Large intestine (tissue), 3 donors: ENCODE results near the gene EYS. TPM values are rescaled to one million over a fixed set of nuclear protein-coding genes. Genes with fewer than 3 reads are reported as not detected.
"Not testable (repeated sequence)": the region's sequence is repeated elsewhere in the genome, so short reads cannot be mapped to it uniquely, and the experiment has no call there.

Experiments used
- DNase-seq, 2 donors: peaks; one replicate each; pipeline versions ENCODE4 v3.0.0 to v3.0.0-alpha.2; 2013
- H3K27ac ChIP-seq: one replicate; pipeline ENCODE4 v1.5.1; 2013; ENCODE audit warnings: low read length
- H3K27me3 ChIP-seq: 2 replicates; pipeline ENCODE4 v1.6.1; 2013; ENCODE audit warnings: low read length; ENCODE audit not compliant: control insufficient read depth, insufficient read depth
- H3K36me3 ChIP-seq: 2 replicates; pipeline ENCODE4 v1.6.1; 2013; ENCODE audit warnings: low read length; ENCODE audit not compliant: control insufficient read depth, insufficient read depth
- H3K4me1 ChIP-seq: one replicate; pipeline ENCODE4 v1.6.1; 2013; ENCODE audit warnings: low read length; ENCODE audit not compliant: control insufficient read depth, insufficient read depth
- H3K4me3 ChIP-seq: one replicate; pipeline ENCODE4 v1.5.1; 2013; ENCODE audit warnings: low read length
- H3K9me3 ChIP-seq: one replicate; pipeline ENCODE4 v1.6.1; 2013; ENCODE audit warnings: mild to moderate bottlenecking, low read depth, low read length, moderate library complexity; ENCODE audit not compliant: control insufficient read depth
- WGBS: methylation state at CpG from one replicate; pipeline ENCODE4 v1.1.5; 2013; ENCODE audit warnings: low lambda C conversion rate; ENCODE audit not compliant: insufficient coverage; 5-methylcytosine and 5-hydroxymethylcytosine counted together
- polyA plus RNA-seq: library from polyadenylated mRNA; unstranded; fragments of 120-200 nt; gene quantifications from one replicate; pipeline ENCODE4 v1.2.1, GENCODE V29; 2013

The EYS gene
- polyA plus RNA-seq, 1 donor, result 0.76 TPM

DNA sequence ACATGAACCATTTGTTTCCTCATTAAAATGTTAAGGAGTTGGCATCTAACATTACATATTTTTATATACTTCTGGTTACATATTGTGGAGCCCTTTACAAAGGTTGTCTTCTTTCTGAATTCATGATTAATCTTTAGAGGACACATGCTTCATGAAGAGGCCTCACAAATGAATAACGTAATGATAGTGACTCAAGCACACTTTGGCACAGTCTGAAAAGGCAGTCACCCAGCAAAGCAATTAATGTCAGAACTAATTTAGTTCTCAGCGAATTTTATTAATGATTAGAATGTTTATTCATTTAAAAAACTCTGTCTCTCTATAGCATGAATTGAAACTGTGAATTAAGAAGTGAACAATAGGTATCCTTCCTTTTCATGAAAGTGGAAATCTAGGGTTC, 1217.3 kb downstream of the EYS start:
- DNase-seq, result no peak
- Histone ChIP-seq H3K4me1 (no peaks in the 10 kb centered on the region), H3K4me3 (no peak overlapping the region), H3K27ac (no peak overlapping the region), H3K9me3 (no peaks in the 10 kb centered on the region), H3K36me3 (no peaks in the 10 kb centered on the region), H3K27me3 (no peaks in the 10 kb centered on the region)
- WGBS, result no CpG with 5 or more reads among the region's 2 CpGs

- Histone ChIP-seq H3K9me3 (no peaks in the 10 kb centered on the region), H3K27ac (no peak overlapping the region), H3K36me3 (no peaks in the 10 kb centered on the region), H3K4me1 (no peaks in the 10 kb centered on the region), H3K27me3 (no peaks in the 10 kb centered on the region), H3K4me3 (no peak overlapping the region)
- WGBS, result 90% methylated on average over 2 of the region's 3 CpGs
- DNase-seq, result no peak
Measured at GRCh38 chr6:64486578-64487351, 1220.3 kb downstream of the EYS start.

GRCh38 chr6:64483956-64484499, 1223.0 kb downstream of the EYS start:
- Histone ChIP-seq H3K4me1 (no peaks in the 10 kb centered on the region), H3K9me3 (no peaks in the 10 kb centered on the region), H3K27me3 (no peaks in the 10 kb centered on the region), H3K36me3 (no peaks in the 10 kb centered on the region), H3K4me3 (no peak overlapping the region), H3K27ac (no peak overlapping the region)
- no peak for DNase-seq
- no CpG with 5 or more reads among the region's 2 CpGs for WGBS

GRCh38 chr6:64482631-64483030, 1224.4 kb downstream of the EYS start:
- 88% methylated on average over 2 of the region's 2 CpGs for WGBS
- no peaks in the 10 kb centered on the region for H3K27me3 ChIP-seq
- no peaks in the 10 kb centered on the region for H3K36me3 ChIP-seq
- H3K27ac ChIP-seq, result no peak overlapping the region
- H3K4me3 ChIP-seq, result no peak overlapping the region
- no peak for DNase-seq
- H3K4me1 ChIP-seq, result no peaks in the 10 kb centered on the region
- H3K9me3 ChIP-seq, result no peaks in the 10 kb centered on the region

DNA sequence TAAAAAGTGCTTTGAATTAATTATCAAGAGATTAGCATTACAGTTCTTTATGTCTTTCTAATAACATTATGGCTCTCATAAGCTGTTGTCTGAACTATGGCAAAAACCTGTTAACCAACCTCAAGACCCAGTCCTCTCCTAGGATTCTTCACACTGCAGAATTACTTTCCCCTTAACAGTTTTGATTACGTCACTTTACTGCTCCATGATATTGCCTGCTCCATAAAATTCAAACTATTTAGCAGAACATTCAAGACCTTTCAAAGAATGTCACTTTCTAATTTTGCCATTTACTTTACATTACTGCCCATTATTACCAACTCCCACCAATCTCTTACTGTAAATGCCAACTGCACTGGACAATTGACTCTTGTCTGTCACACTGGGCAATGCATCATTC, 1227.9 kb downstream of the EYS start:
- Histone ChIP-seq H3K4me3 (no peak overlapping the region), H3K27ac (no peak overlapping the region), H3K27me3 (no peaks in the 10 kb centered on the region), H3K4me1 (no peaks in the 10 kb centered on the region), H3K9me3 (no peaks in the 10 kb centered on the region), H3K36me3 (no peaks in the 10 kb centered on the region)
- whole genome bisulfite sequencing, result 33% methylated on average over 1 of the region's 1 CpG
- no peak for DNase-seq

DNA sequence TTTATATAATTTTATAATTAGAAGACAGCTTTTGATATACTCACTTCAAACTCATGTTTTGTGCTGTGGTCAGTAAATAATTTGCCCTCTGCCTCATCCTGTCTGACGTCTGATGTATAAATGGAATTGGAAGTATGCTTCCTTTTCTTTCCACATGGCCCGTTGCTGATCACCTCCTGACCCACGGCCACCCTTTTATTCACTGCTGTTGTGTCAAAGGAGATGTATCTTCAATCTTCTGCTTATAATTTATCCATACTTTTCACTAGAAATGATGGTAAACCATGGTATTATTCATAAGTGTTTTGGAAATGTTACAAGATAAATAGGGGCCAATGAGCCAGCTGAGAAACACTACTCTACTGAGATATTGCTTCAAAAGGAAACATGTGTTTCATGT, 1229.6 kb downstream of the EYS start:
- WGBS, result 38% methylated on average over 3 of the region's 3 CpGs

GRCh38 chr6:64476935-64477334, 1230.1 kb downstream of the EYS start:
- Histone ChIP-seq H3K27ac (no peak overlapping the region), H3K27me3 (no peaks in the 10 kb centered on the region), H3K9me3 (no peaks in the 10 kb centered on the region), H3K36me3 (no peaks in the 10 kb centered on the region), H3K4me1 (no peaks in the 10 kb centered on the region), H3K4me3 (no peak overlapping the region)
- 58% methylated on average over 2 of the region's 2 CpGs for WGBS
- no peak for DNase-seq

More for the DNA sequence above, 1229.6 kb downstream of the EYS start:
- Histone ChIP-seq H3K36me3 (no peaks in the 10 kb centered on the region), H3K27ac (no peak overlapping the region), H3K4me1 (no peaks in the 10 kb centered on the region), H3K27me3 (no peaks in the 10 kb centered on the region), H3K9me3 (no peaks in the 10 kb centered on the region), H3K4me3 (no peak overlapping the region)
- DNase-seq, result no peak

DNA sequence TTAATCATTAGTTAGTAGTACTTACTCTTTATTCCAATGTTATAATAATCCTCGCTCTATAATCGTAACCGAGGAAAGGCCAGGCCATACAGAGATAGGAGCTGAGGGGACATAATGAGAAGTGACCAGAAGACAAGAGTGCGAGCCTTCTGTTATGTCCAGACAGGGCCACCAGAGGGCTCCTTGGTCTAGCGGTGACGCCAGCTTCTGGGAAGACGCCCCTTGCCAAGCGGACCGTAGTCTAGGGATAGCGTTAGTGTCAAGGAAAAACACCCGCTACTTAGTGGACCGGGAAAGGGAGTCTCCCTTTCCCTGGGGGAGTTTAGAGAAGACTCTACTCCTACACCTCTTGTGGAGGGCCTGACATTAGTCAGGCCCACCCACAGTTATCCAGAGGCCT, 1237.6 kb downstream of the EYS start:
- not testable (repeated sequence) for H3K4me3 ChIP-seq, H3K36me3 ChIP-seq, H3K27ac ChIP-seq, H3K4me1 ChIP-seq, H3K9me3 ChIP-seq, H3K27me3 ChIP-seq, DNase-seq
- WGBS, result no CpG with 5 or more reads among the region's 12 CpGs

GRCh38 chr6:64467656-64468055, 1239.4 kb downstream of the EYS start:
- no CpG with 5 or more reads among the region's 1 CpG for WGBS
- Histone ChIP-seq H3K4me3 (no peak overlapping the region), H3K27me3 (no peaks in the 10 kb centered on the region), H3K27ac (no peak overlapping the region), H3K36me3 (no peaks in the 10 kb centered on the region), H3K4me1 (no peaks in the 10 kb centered on the region), H3K9me3 (peaks cover 3% of the 10 kb centered on the region)
- DNase-seq, result no peak

DNA sequence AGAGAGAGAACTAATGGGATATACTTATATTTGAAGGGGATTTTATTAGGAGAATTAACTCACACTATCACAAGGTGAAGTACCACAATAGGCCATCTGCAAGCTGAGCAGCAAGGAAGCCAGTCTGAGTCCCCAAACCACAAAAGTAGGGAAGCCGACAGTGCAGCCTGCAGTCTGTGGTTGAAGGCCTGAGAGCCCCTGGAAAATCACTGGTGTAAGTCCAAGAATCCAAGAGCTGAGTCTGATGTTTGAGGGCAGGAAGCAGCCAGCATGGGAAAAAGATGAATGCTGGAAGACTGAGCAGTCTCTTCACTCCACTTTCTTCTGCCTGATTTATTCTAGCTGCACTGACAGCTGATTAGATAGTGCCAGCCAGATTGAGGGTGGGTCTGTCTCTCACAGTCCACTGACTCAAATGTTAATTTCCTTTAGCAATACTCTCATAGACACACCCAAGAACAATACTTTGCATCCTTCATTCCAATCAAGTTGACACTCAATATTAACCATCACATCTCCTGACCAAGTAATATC, 1247.5 kb downstream of the EYS start:
- Histone ChIP-seq H3K4me3 (no peak overlapping the region), H3K4me1 (no peaks in the 10 kb centered on the region), H3K36me3 (no peaks in the 10 kb centered on the region), H3K9me3 (no peaks in the 10 kb centered on the region), H3K27me3 (no peaks in the 10 kb centered on the region), H3K27ac (no peak overlapping the region)
- WGBS, result no CpG with 5 or more reads among the region's 1 CpG
- DNase-seq, result no peak

DNA sequence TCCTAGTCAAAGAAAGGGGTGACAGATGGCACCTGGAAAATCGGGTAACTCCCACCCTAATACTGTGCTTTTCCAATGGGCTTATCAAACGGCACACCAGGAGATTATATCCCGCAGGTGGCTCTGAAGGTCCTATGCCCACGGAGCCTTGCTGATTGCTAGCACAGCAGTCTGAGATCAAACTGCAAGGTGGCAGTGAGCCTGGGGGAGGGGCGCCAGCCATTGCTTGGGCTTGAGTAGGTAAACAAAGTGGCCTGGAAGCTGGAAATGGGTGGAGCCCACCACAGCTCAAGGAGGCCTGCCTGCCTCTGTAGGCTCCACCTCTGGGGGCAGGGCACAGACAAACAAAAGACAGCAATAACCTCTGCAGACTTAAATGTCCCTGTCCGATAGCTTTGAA, 1258.9 kb downstream of the EYS start:
- WGBS, result no CpG with 5 or more reads among the region's 6 CpGs
- DNase-seq, H3K27ac ChIP-seq, H3K4me3 ChIP-seq, H3K36me3 ChIP-seq, H3K9me3 ChIP-seq, H3K27me3 ChIP-seq, H3K4me1 ChIP-seq: not testable (repeated sequence)
